Stimulated activated CD8-positive, alpha-beta memory T cell treated with anti-CD3 and anti-CD28 coated beads, Interleukin-4, amount 100 ng/mL, for 24 hours (primary cell): ENCODE results near the gene GABRB1.

ENCODE experiments used
- DNase-seq: peaks from one replicate; pipeline ENCODE4 v3.0.0-alpha.2; 2020; ENCODE audit warnings: low read depth

Gene GABRB1

GRCh38 chr4:47118192-47118929 is 87.0 kb downstream of the GABRB1 start:
- no peak for DNase-seq

- no peak for DNase-seq
These were observed 89.4 kb downstream of the GABRB1 start for GRCh38 chr4:47120783-47121182.

DNA sequence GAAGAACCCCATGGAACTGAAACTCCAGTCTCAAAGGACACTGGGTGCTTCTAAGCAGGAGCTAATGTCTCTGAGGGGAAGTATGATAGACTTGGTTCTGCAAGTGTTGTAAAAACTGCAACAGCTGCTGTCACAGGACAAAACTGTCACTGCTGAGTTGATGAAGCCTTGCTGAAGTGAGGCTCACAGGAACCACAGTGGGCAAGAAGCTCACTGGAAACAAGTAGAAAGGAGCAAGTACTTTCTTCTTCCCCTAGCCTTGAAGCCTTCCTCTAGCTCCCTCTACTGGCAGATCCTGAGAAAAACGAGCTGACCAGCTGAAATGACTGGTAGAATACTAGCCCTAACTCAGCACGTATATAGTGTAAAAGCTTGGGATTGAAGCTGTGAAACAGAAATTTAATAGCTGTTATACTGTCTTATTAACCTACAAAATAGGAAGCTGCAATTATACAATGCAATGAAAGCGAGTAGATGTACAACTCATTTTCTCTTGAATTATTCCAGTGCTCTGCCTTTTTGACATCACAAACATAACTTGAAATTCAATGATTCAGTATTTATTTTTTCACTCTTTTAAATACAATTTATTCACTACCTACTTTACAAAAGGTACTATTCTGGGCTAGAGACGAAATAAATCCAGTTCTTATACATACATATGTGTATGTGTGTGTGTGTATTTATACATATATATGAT is 91.4 kb downstream of the GABRB1 start:
- DNase-seq = peak; percentile 15

DNA sequence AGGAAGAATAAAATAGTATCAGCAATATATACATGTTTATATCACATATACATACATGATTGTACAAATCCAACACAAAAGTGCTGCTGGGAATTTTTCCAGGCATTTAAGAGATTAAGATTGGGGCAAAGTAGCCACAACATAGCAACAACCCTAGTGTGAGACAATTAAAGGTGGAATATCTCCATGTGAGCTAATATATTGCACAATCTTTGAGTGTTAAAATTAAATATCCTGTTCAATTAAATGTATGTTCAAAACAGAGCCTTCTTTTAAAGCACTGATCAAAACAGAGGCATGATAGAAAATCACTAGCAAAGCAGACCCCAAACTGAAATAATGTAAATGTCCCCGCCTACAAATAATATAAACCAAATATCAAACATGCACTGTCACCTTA is 97.6 kb downstream of the GABRB1 start:
- DNase-seq = no peak

- no peak for DNase-seq
These were observed 103.8 kb downstream of the GABRB1 start for GRCh38 chr4:47135210-47135609.

DNA sequence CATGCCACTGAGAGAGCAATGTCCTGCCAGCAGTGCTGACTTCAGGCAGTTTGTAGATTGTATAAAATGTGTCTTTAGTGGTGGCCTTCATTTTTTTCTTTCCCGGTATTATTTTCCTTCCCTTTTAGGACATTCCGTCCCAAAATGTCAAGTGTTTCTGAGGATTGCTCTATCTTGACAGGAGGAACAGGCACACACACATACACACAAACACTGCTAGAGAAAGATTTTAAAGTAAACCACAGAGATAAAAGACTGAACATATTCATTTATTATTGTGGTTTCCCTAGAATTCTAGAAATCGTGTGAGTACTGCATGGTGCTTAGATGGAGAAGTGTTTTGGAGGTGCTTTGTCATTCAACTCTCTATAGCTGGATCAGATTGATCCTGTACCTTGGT is 111.9 kb downstream of the GABRB1 start:
- no peak for DNase-seq

DNA sequence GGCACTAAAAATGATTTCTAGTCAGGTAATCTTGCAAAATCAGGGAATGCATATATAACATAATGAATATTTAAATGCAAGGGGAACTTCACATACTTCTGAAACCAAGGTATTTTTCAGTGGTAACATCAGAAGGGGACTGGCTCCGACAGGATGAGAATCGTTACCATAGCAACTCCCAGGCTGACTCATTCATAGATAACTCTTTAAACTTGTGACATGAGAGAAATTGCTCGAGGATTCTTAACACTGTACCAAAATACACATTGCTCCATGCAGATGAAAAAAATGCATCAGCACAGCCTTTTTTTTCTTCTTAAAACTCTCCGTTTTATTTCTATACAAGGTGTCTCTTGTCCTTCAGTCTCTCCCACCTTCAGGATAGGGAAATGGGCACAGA is 114.3 kb downstream of the GABRB1 start:
- no peak for DNase-seq

- DNase-seq = no peak
These were observed 123.5 kb downstream of the GABRB1 start for GRCh38 chr4:47154816-47155370.

DNA sequence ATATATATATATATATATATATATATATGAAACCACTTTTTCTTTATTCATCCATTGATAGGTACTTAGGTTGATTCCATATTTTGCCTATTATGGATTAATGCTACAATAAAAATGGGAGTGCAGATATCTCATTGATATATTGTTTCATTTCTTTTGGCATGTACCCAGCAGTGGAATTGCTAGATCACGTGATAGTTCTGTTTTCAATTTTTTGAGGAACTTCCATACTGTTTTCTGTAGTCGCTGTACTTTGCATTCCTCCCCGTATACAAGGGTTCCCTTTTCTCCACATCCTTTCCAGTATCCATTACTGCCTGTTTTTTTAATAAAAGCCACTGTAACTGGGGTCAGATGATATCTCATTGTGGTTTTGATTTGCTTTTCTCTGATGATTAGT is 124.6 kb downstream of the GABRB1 start:
- DNase-seq = no peak

DNA sequence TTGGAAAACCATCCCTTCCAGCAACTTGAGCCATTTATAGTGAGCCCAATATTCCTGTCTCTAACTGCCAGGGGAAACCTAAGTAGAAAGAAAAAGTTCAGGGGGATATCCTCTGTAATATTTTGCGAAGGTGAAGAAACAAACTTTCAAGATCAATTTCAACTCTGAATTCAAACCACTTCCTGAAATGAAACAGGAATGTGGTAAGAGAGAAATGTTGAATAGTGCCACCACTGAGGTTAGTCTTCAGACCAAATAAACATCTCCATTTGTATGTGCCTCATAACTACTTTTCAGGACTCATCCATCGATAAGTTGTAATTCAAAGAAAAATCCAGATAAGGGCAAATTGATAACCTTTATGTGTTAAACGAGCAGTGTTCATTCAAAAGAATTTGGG is 128.7 kb downstream of the GABRB1 start:
- DNase-seq = no peak

DNA sequence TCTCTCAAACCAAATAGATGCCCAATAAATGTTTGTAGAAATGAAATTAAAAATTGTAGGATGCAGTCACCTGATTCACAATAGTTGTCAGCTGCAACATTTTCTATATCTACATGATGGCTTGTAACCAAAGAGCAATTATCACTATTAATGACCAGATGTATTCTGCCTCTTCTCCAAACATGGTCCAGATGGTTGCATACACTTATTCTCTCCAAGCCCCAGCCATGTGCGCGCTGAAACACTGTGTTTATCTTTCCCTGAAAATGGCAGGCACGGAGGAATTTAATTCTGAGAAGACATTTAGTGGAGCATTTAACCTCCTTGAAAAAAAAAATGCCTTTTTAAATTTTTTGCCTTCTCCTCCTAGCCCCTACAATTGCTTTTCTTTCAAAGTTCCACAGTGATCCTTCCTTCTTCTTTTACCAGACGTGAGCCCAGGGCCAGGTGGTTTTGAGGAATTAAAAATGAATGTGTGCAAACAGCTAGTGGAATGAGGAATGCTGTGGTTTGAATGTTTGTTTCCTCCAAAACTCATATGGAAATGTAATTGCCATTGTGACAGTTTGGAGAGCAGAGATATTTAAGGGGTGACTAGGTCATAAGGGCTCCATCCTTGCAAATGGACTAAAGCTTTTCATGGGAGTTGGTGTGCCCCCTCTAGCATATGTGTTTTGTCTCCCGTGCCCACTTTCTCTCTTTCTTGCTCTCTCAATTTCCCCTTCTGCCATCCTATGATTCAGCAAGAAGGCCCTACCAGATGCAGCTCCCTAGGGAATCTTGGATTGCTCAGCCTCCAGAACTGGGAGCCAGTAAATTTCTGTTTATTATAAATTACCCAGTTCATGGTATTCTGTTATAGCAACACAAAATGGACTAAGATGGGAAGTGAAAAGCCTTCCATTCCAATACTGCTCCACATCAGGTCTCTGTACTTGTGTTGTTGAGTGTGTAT is 136.0 kb downstream of the GABRB1 start:
- DNase-seq = no peak

GRCh38 chr4:47184083-47184482 is 152.7 kb downstream of the GABRB1 start:
- DNase-seq = no peak

- no peak for DNase-seq
These were observed 154.4 kb downstream of the GABRB1 start for GRCh38 chr4:47185761-47186160.

GRCh38 chr4:47187608-47188007 is 156.2 kb downstream of the GABRB1 start:
- DNase-seq = no peak

DNA sequence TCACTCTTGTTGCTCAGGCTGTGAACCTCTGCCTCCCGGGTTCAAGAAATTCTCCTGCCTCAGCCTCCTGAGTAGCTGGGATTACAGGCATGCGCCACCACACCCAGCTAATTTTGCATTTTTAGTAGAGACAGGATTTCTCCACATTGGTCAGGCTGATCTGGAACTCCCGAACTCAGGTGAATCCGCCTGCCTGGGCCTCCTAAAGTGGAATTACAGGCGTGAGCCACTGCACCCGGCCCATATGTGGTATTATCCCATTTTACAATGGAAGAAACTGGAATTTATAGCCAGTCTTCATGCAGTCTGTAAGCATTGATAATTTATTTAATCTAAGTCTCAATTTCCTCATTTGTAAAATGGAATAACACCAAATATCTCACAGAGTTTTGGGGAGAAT is 161.8 kb downstream of the GABRB1 start:
- no peak for DNase-seq

DNA sequence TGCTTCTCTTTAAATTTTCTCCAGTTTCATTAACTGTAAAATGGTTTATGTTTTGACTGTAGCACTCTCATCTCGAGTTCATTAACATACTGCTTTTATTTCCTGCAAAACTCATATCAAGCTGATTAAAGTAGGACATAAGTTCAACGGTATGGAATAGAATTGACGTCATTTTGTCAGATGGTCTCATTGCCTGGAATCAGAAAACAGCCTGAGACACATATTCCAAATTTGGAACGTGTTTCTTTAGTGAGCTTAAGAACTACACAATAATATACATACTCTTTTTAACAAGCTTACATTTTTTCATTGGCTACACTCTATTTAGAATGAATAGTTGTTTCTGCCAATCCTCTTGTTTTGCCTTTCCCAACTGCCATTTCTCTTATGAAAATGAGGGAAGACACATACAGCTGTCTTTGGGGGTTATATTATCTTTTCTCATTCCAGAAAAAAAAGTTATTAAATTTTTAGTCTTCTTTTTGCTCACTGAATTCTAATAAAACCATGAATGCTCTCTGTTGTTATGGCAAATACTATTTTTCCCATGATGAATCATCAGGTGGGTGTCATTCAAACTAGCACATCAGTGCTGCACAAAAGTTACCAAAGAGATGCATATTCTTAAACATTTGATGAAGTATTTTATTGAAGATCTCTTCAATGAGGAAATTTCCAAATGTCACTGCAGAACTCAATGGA is 162.8 kb downstream of the GABRB1 start:
- DNase-seq = no peak

DNA sequence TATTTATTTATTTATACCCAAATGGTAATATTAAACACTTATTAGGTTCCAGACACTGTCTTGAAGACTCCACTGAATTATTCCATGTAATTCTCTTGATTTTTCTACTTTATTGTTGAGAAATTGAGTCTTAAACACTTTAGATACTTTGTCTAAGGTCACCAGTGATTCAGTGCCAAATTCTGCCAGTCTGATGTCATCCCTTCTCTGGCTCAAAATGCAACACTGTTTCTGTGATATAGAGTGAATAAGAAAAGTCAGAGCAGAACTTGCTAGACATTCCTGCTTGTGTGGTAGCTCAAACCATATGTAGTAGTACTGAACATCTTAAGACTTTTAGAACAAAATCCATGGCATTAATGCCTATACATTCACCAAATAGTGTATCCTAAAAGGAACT is 164.3 kb downstream of the GABRB1 start:
- no peak for DNase-seq

DNA sequence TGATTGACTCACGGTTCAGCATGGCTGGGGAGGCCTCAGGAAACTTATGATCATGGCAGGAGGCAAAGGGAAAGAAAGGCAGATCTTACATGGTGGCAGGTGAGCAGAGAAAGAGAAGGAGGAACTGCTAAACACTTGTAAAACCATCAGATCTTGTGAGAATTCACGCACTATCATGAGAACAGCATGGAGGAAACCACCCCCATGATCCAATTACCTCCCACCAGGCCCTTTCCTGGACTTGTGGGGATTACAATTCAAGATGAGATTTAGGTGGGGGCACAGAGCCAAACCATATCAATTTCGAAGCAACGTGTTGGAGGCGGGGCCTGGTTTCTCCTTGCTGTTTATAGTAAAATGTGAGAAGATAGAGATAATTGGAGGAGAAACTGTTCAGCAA is 167.4 kb downstream of the GABRB1 start:
- no peak for DNase-seq

DNA sequence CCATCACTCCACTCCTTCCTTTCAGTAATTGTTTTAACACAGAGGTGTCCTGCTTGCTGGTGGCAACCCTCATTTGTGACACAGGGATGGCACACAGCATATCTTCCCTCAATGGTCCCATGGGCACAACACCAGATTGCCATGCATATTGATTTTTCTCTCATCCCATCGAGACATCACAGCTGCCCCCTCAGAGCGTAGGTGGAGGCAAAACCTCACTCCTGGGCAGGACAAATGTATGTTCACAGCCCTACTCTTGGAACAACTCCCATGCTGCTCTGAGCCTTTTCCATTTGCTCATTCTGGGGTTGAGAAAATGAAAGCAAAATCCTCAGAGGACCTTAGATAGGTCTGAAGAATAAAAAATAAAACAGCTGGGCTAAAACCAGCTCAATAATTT is 172.2 kb downstream of the GABRB1 start:
- DNase-seq = no peak

DNA sequence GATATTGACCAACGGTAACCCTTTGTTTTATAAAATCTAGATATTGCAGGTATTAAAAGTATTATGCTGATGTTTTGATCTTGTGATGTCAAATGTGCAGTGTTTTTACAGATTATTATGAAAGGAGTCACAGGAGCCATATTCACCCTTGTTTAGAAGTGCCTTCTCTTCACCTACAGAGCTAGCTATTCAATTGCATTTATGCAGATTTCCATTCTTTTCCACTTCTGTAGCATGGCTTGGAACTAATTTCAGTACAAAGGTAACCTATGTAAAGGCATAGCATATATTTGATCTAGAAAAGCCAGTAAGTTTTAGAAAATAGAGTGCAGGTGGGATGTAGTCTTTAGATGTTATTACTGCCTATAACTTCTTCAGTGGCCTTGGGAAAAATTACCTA is 176.2 kb downstream of the GABRB1 start:
- DNase-seq = no peak

DNA sequence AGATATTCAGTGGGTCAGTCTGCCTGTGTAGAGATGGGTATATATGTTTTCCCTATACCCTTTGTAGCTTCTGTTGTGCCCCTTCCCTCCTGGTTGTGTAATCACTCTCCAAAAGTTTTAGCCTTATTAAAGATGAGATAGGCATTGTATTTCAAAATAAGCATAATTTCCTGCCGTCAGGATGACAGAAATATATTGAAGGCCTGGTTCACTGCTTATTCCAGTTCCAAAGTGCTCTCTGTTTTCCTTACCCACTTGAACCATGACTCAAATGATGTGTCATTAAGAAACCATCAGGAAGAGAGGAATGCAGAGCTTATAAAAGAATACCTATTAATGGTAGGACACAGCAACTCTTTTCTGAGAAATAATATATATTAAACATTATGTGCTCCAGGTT is 178.5 kb downstream of the GABRB1 start:
- DNase-seq = no peak

- no peak for DNase-seq
These were observed 179.5 kb downstream of the GABRB1 start for GRCh38 chr4:47210828-47211227.
